Measurements from ENCODE around the gene PTPRO.

DNA sequence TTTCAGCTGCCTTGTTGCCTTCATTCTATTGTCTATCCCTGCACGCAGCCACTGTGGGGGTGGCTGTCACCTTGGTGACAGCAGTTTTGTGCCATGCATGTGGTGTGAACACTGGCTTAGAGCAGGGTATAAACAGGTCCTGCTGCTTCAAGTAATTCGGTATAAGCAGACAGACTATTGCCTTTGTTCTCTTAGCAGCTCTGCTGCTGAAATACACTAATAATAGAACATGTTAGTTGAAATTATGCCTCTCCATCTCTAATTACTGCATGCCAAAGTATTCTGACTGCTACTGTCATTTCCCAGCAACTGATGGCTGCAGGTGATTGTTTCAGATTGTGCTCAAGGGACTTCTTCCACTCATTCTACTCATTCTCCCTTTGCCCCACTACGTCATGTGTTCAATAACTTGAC lies 34.6 kb downstream of the PTPRO start:
- TF ChIP-seq TAF1 (IDR thresholded peaks at IDR 0.05; ENCODE audit: borderline replicate concordance, low read depth, low read length), result no peak
- no peak for TF ChIP-seq CUX1 (IDR thresholded peaks at IDR 0.05; ENCODE audit: insufficient replicate concordance, low read depth, low read length)
- TF ChIP-seq, protein P1, sequence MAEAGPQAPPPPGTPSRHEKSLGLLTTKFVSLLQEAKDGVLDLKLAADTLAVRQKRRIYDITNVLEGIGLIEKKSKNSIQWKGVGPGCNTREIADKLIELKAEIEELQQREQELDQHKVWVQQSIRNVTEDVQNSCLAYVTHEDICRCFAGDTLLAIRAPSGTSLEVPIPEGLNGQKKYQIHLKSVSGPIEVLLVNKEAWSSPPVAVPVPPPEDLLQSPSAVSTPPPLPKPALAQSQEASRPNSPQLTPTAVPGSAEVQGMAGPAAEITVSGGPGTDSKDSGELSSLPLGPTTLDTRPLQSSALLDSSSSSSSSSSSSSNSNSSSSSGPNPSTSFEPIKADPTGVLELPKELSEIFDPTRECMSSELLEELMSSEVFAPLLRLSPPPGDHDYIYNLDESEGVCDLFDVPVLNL (IDR thresholded peaks at IDR 0.05; ENCODE audit: low read depth, low read length), result no peak

Data from GM12878 (cell line).